Kidney (tissue), 14 donors: ENCODE measurements around the gene IQSEC1. TPM values are rescaled to one million over a fixed set of nuclear protein-coding genes. Genes with fewer than 3 reads are reported as not detected.

ENCODE experiments used
- DNase-seq, 5 donors: peaks; one replicate each; pipeline ENCODE4 v3.0.0-alpha.2; 2013 to 2020
- FAIRE-seq: peaks from 2 replicates; lab custom pipeline; 2012; peaks lifted over from hg19 to GRCh38; lab: Jason Lieb, UNC
- H3K27ac ChIP-seq, 2 donors: one replicate each; pipeline ENCODE4 v1.7.0; 2013; ENCODE audit warnings: low read depth in 2 of 2, low read length in 2 of 2, inconsistent platforms in 1 of 2
- H3K27me3 ChIP-seq: one replicate; pipeline ENCODE4 v1.7.1; 2013; ENCODE audit warnings: low read length, inconsistent platforms; ENCODE audit not compliant: control insufficient read depth, insufficient read depth
- H3K36me3 ChIP-seq, 3 donors: one replicate each; pipeline versions ENCODE4 v1.7.0 to v1.7.1; 2013; ENCODE audit warnings: low read length in 3 of 3, control low read depth in 1 of 3, inconsistent platforms in 1 of 3; ENCODE audit not compliant: insufficient read depth in 3 of 3, control insufficient read depth in 2 of 3
- H3K4me1 ChIP-seq, 3 donors: one replicate each; pipeline versions ENCODE4 v1.7.0 to v1.7.1; 2013; ENCODE audit warnings: low read length in 3 of 3, inconsistent platforms in 1 of 3, low read depth in 1 of 3; ENCODE audit not compliant: control insufficient read depth in 2 of 3, insufficient read depth in 2 of 3
- H3K4me3 ChIP-seq, 3 donors: one replicate each; pipeline versions ENCODE4 v1.7.0 to v1.8.1; 2013; ENCODE audit warnings: low read length in 3 of 3, control low read depth in 1 of 3, inconsistent platforms in 1 of 3
- H3K9ac ChIP-seq, 3 donors: one replicate each; pipeline versions ENCODE4 v1.7.0 to v1.7.1; 2013; ENCODE audit warnings: low read length in 3 of 3, control low read depth in 1 of 3, inconsistent platforms in 1 of 3
- H3K9me3 ChIP-seq, 3 donors: one replicate each; pipeline versions ENCODE4 v1.7.0 to v1.7.1; 2013; ENCODE audit warnings: low read length in 3 of 3, control low read depth in 1 of 3, inconsistent platforms in 1 of 3; ENCODE audit not compliant: control insufficient read depth in 2 of 3, insufficient read depth in 1 of 3
- CTCF ChIP-seq: IDR thresholded peaks from 3 replicates; pipeline ENCODE4 v1.5.1; 2012; ENCODE audit warnings: mild to moderate bottlenecking, moderate library complexity, borderline replicate concordance; ENCODE audit not compliant: insufficient read depth; ENCODE audit errors: extremely low read depth
- intact Hi-C: fragments of 100-400 bp; cut with DNase I; formaldehyde crosslinking; loops from one replicate; pipeline ENCODE4 v1.11.1; 2022
- polyA plus RNA-seq: library from polyadenylated mRNA; stranded (reverse); fragments of 350-450 nt; fragmentation: Illumina TruSeq; extraction: RNeasy Lipid Tissue Mini Kit (QIAGEN cat#74804); gene quantifications from one replicate; pipeline ENCODE4 v1.2.3, GENCODE V29; 2014; ENCODE audit warnings: low read depth, low replicate concordance; ENCODE audit not compliant: insufficient read depth
- total RNA-seq: library from RNA; stranded (reverse); fragmentation: NEBNext Ultra II Directional; extraction: Animal tissue kit (Norgen Biotek cat#: 25700); gene quantifications from one replicate; pipeline ENCODE4 v1.2.1, GENCODE V29; 2021
- donor health status: control.
- donor health status: control.
- donor health status: control.
- donor health status: control.
- donor health status: control.
- donor health status: DM: yes; HTN: yes; CAD: no.
- donor health status: Normal renal cell carcinoma (clear cell type).

IQSEC1 gene
- total and polyA plus RNA-seq, 2 donors from 2014 or later, result 15.1 to 45.7 TPM

GRCh38 chr3:12975748-12976522 lies 97.3 kb downstream of the IQSEC1 start:
- Histone ChIP-seq H3K4me3 (no peak overlapping the region), H3K27ac (no peak overlapping the region), H3K27me3 (no peaks in the 10 kb centered on the region), H3K4me1 (no peaks in the 10 kb centered on the region), H3K36me3 (no peaks in the 10 kb centered on the region), H3K9me3 (no peaks in the 10 kb centered on the region), H3K9ac (no peak overlapping the region)
- DNase-seq (no peak), FAIRE-seq (no peak)
- intact Hi-C loops, result no loop called here
- TF ChIP-seq CTCF, result no peak

- no peak overlapping the region for H3K9ac ChIP-seq
- H3K4me1 ChIP-seq, result peaks cover 0 to 4% (median 2%) of the 10 kb centered on the region in 3 donors
- H3K27ac ChIP-seq, result no peak overlapping the region
- no peak for FAIRE-seq
- no peak for TF ChIP-seq CTCF
- H3K4me3 ChIP-seq, result no peak overlapping the region
- no peaks in the 10 kb centered on the region for H3K9me3 ChIP-seq
- intact Hi-C loops, result no loop called here
- no peaks in the 10 kb centered on the region for H3K27me3 ChIP-seq
- no peak for DNase-seq
- H3K36me3 ChIP-seq, result no peaks in the 10 kb centered on the region
These were observed 98.4 kb downstream of the IQSEC1 start for GRCh38 chr3:12974819-12975218.

- intact Hi-C loops, result no loop called here
- H3K9ac ChIP-seq, result no peak overlapping the region
- no peak overlapping the region for H3K27ac ChIP-seq
- no peaks in the 10 kb centered on the region for H3K36me3 ChIP-seq
- peaks cover 0 to 4% (median 4%) of the 10 kb centered on the region in 3 donors for H3K4me1 ChIP-seq
- H3K9me3 ChIP-seq, result no peaks in the 10 kb centered on the region
- no peaks in the 10 kb centered on the region for H3K27me3 ChIP-seq
- peak in 2 of 5 donors; percentile 49 to 56 for DNase-seq
- H3K4me3 ChIP-seq, result no peak overlapping the region
- FAIRE-seq, result no peak
- TF ChIP-seq CTCF, result no peak
These were observed 98.9 kb downstream of the IQSEC1 start for GRCh38 chr3:12974334-12974733.
